Neural progenitor cell (in vitro differentiated cells): Measurements from ENCODE around the gene FAM50B.

ENCODE experiments used
- EZH2phosphoT487 ChIP-seq: fragments of 200-600 bp; sonication (generic); IDR thresholded peaks from 2 replicates; pipeline ENCODE4 v1.6.1; 2017; ENCODE audit warnings: antibody characterized with exemption
- TF ChIP-seq, protein P1 (sequence below): fragments of 200-600 bp; sonication (generic); IDR thresholded peaks from 2 replicates; pipeline ENCODE4 v1.5.1; 2017; ENCODE audit warnings: antibody characterized with exemption, mild to moderate bottlenecking

DNA sequence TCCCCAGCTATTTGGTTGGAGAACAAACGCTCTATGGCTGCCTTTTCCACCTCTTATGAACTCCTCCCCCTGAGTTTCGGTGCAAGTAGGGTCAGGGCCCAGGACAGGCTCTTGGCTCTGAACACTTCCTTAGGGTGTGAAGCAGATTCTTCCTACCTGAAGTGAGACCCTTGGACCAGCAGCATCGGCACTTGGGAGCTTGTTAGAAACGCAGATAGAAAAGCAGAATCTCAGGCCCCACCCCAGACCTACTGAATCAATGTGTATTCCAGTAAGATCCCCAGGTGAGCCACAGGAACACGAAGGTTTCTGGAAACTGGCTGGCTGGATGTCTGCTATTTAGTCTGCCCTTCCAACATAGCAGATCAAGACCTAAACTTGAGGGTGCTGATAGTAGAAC is 3.2 kb downstream of the FAM50B start:
- TF ChIP-seq EZH2phosphoT487 = no peak
- TF ChIP-seq, protein P1, sequence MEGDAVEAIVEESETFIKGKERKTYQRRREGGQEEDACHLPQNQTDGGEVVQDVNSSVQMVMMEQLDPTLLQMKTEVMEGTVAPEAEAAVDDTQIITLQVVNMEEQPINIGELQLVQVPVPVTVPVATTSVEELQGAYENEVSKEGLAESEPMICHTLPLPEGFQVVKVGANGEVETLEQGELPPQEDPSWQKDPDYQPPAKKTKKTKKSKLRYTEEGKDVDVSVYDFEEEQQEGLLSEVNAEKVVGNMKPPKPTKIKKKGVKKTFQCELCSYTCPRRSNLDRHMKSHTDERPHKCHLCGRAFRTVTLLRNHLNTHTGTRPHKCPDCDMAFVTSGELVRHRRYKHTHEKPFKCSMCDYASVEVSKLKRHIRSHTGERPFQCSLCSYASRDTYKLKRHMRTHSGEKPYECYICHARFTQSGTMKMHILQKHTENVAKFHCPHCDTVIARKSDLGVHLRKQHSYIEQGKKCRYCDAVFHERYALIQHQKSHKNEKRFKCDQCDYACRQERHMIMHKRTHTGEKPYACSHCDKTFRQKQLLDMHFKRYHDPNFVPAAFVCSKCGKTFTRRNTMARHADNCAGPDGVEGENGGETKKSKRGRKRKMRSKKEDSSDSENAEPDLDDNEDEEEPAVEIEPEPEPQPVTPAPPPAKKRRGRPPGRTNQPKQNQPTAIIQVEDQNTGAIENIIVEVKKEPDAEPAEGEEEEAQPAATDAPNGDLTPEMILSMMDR = no peak
